Measurements from ENCODE around the gene ECEL1.
"Not testable (repeated sequence)": the region's sequence is repeated elsewhere in the genome, so short reads cannot be mapped to it uniquely, and the experiment has no call there.

Gene ECEL1

DNA sequence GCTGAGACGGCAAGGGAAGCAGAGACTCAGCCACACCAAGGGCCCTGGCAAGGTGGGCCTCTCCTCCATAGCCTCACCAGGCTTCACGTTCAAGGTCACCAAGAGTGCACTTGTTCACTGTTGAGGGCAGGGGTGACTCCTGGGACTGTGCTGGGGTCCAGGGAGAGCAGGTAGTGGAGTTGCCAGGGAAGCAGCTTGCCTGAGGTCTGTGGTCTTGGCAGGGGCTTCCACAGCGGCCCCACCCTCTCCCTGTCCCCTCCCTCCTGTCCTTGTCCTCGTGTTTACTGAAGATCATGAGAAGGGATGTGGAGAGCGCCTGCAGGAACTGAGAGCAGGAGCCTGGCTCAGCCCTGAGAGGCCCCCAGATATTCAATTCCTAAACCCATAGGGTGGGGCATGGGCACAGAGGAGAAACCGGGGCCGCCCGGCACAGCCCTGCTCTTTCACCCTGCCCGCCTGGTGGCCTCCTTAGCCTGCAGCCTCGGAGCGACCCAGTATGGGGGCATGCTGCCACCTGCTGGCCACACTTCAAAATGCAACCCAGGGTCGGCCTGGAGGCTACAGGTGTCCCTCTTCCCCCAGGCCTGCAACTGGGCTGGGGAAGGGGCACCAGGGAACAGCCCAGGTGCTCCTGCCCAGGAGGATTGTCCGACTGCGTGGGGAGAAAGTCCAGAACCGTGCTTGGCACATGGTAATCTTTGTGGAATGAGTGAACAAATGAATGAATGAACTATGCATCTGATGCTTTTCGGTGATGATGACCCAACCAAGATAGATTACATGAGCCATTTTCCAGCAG is 47.2 kb downstream of the ECEL1 start:
- peak; percentile 78 for DNase-seq

DNA sequence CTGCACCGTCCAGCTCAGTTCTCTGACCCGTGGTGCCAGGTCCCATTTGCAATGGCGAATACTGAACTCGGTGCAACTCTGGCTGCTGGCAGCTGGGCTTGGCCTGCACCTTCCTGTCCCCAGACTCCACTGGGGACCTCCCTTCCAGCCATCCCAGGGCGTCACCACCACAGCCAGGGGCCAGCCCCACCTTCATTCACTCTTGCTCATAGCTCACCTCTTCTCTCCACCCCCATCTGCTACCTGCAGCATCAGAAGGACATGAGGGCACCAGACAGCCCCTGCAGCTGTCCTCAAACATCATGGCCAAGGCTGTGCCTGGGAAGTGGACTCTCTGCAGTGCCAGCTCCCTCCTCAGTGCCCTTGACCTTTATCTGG is 47.9 kb downstream of the ECEL1 start:
- DNase-seq = no peak

- DNase-seq = no peak
Observed at GRCh38 chr2:232438951-232439757, 48.5 kb downstream of the ECEL1 start.

GRCh38 chr2:232438091-232438490 is 49.5 kb downstream of the ECEL1 start:
- DNase-seq = no peak

DNA sequence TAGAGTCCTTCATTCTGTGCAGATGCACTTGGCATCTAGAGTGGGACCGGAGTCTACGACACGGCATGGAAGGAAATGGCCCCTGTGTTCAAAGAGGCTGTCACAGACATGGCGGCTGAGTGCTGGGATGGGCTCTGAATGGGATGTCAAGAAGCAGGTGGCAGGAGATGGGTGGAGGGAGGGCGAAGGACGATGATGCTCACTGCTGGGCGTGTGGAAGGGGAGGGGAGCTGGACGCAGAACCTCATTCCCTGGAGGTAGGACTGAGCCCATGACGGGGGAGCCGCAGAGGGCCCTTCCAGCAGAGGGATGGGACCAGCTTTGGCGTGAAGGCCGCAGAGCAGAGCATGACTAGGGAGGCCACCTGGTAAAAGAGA is 50.5 kb downstream of the ECEL1 start:
- no peak for DNase-seq

DNA sequence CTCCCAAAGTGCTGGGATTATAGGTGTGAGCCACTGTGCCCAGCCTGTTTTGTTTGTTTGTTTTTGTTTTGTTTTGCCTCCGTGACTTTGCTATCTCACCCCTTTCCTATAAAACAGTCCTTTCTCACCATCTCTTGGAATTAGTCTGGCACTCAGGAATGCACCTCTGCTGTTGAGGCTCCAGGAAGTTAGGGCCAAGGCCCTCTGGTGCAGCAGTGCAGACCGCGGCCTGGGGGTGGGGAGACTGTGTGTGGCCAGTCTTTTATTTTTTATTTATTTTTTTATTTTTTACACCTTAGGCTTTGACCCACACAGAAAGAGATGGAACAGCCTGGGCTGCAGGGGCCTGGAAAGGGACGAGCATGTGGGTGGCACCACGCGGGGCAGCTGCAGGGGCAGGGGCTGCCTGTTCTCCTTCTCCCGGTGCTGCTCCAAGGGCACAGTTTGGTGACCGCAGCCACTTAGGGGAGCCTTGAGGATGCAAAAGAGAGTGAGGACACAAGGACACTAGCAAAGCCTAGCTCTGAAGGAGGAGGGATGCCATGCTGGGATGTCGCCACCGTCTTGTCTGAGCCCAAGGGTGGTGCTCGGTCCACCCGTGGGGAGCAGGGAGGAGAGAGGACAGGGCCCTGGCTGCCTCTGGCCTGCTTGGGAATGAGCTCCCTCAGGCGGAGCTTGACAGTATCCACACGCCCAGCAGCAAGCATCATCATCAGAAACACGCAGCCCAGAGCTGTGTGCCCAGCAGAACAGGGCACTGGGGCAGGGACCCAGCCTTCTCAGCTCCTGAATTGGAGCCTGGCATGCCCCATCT is 51.0 kb downstream of the ECEL1 start:
- no peak for DNase-seq

DNA sequence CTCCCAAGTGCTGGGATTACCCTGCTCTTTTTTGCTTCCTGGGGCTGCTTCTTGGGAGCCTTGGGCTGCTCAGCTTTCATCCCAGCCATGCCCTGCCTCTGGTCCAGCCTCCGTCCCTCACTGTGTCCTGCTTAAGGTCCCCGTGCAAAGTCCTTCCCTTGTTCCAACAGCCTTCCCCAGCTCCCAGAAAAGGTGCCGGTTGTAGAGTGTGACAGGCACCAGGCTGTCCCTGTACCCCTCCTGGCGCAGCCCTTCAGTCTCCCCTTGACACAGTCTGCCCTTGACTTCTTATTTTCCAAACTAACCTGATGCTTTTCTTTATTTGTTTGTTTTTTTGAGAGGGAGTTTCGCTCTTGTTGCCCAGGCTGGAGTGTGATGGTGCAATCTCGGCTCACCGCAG is 51.8 kb downstream of the ECEL1 start:
- DNase-seq = no peak

DNA sequence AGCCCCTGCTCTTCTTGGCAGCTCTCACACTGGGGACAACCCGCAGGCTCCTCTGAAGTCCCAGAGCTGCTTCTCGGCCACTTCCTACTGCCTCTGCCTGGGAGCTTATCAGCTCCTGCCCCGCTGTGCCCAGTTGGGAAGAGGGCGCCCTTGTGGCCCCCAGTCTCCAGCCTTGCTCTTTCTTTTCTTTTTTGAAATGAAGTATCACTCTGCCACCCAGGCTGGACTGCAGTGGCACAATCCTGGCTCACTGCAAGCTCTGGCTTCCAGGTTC is 52.3 kb downstream of the ECEL1 start:
- DNase-seq = no peak

DNA sequence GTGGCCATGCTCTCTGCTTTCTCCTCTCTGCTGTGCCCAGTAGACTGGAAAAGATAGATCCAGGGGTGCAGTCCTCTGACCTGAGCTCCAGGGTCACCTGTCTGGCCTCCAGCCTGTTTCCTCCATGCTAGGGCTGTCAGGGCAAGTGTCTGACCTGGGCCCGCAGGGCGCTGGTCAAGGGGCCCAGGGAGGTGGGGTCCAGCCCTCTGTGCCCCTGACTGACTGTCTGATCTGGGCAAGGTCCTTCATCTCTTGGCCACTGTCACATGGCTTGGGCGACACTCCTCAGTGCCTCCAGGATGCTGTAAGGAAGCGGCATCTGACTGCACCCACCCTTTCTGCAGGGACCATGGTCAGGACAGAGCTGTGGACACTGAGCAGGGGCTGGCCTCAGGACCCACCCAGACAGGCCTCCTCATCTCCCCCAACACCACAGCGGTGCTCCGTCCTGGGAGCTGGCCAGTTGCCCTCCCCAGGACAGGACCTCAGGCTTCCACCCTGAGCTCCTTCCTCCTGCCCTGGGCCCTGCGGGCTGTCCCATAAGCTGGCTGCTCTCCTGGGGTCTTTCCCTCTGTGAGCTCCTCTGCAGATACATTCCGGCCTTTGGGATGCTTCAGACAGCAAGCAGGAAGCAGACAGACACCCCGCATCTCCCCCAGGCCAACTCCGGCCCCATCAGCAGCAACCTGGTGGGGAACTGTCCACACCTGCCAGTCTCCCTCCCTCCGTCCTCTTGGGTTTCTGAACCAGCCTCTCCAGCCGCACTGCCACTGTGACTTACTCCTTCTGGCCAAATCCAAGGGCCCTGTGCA is 52.9 kb downstream of the ECEL1 start:
- DNase-seq = no peak

DNA sequence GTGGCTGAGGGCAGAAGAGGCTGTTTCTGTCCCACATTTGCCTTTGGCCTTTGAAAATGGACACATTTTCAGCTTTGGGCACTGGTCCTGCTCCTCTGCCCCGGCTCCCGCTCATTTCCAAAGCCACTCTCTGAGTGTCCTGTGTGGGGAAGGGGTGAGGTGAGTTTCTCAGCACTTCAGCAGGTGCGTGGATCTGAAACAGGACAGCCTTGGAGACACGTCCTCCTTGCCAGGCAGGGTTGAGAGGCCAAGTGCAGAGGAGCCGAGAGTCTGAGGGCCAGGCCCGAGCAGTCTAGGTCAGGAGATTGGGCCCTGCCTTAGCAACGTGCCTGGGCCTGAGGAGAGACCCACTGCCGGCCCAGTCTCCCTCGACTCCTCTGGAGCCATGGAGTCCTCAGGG is 53.5 kb downstream of the ECEL1 start:
- DNase-seq = no peak

- DNase-seq = not testable (repeated sequence)
Observed at GRCh38 chr2:232433622-232434021, 54.0 kb downstream of the ECEL1 start.

GRCh38 chr2:232432598-232433184 is 54.9 kb downstream of the ECEL1 start:
- DNase-seq = no peak

- no peak for DNase-seq
Observed at GRCh38 chr2:232431705-232432590, 55.7 kb downstream of the ECEL1 start.

All from RPMI8226 (cell line).